ENCODE measurements around the gene HHAT. TPM values are rescaled to one million over a fixed set of nuclear protein-coding genes. Genes with fewer than 3 reads are reported as not detected.

HHAT gene
- total RNA-seq, 1 donor from 2014 or later, result 5.3 TPM

- ATAC-seq (no peak), DNase-seq (no peak)
- Histone ChIP-seq H3K27ac (no peak overlapping the region), H3K27me3 (ENCODE audit: low read depth) (no peaks in the 10 kb centered on the region), H3K4me1 (peaks cover 22% of the 10 kb centered on the region), H3K9me3 (no peaks in the 10 kb centered on the region), H3K36me3 (no peaks in the 10 kb centered on the region), H3K4me3 (no peak overlapping the region)
- no peak for TF ChIP-seq CTCF (IDR thresholded peaks at IDR 0.05)
- intact Hi-C loops (cut with DNase I), result no loop called here
Measured at GRCh38 chr1:210302501-210302900, 26.2 kb upstream of the HHAT start.

GRCh38 chr1:210303391-210303790 is 25.3 kb upstream of the HHAT start:
- Histone ChIP-seq H3K4me1 (peaks cover 22% of the 10 kb centered on the region), H3K4me3 (no peak overlapping the region), H3K27ac (no peak overlapping the region), H3K36me3 (no peaks in the 10 kb centered on the region), H3K27me3 (ENCODE audit: low read depth) (no peaks in the 10 kb centered on the region), H3K9me3 (no peaks in the 10 kb centered on the region)
- intact Hi-C loops (cut with DNase I), result no loop called here
- TF ChIP-seq CTCF (IDR thresholded peaks at IDR 0.05), result no peak
- ATAC-seq (no peak), DNase-seq (no peak)

DNA sequence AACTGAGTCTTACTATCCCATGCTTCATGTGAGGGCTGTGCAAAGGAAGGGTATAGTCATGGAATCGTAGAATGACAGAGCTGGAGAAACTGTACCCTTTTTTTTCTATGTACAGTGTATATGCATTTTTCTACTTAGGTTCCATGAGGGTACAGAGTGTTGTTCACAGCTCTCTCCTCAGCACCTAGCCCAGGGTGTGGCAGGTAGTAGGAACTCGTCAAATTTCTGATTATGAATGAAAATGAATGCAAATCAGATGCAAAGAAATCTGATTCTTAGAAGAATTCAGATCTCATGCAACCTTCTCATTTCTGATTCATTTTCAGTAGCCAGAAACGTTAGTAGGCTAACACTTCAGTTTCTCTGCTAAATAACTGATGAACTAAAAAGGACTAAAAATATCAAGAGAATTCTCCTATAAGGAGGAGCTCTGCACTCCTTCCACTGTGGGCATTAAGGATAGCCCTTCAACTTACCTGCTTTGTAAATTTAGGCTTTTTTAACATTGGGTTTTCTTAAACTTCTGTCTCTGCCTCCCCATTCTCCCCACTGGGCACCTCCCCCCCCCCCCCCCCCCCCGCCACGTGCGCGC is 18.0 kb upstream of the HHAT start:
- no peak for TF ChIP-seq CTCF (IDR thresholded peaks at IDR 0.05)

DNA sequence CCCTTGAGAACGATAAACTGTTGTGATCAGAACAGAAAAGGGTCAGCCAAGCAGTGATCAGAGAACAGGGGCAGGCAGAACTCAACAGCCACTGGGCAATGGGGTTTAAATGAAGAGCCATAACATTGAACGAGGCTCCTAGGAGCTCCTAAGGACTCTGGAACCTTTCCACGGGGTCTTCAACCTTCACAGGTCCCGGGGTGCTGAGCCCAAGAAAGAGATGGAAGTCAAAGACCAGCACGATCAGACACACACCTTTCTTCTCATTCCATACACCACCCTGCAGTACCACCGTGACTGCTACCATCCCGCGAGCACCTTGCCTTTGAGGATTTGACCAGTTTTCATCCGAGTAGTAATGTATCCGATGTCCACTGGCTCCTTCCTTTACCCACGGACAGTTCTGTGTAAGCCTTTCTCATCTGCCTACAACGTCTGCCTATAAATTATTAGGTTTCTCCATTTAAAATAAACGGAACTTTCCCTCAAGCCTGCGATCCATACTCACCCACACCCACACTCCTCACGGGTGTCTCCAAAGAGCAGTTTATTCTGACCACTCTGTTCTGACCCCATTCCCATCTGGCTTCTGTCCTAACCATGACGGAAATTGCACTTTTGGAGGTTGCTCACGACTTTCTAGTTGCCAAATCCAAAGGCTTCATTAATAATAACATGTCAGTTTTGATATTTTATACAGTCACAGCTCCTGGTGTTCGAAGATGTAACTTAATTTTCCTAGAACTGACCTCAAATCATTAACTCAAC is 16.8 kb upstream of the HHAT start:
- Histone ChIP-seq H3K4me1 (peaks cover 8% of the 10 kb centered on the region), H3K27ac (peak overlapping the region; percentile 70), H3K27me3 (ENCODE audit: low read depth) (no peaks in the 10 kb centered on the region), H3K4me3 (peak overlapping the region; percentile 45), H3K36me3 (no peaks in the 10 kb centered on the region), H3K9me3 (no peaks in the 10 kb centered on the region)
- DNase-seq (no peak), ATAC-seq (peak; percentile 29 to 36)
- no peak for TF ChIP-seq CTCF (IDR thresholded peaks at IDR 0.05)
- intact Hi-C loops (cut with DNase I), result loop anchor here (5.0 kb wide), 1 partner anchor 170 kb away; no protein-coding TSS in a partner anchor

More for the DNA sequence above, 18.0 kb upstream of the HHAT start:
- no peak for DNase-seq
- Histone ChIP-seq H3K27ac (peak overlapping the region; percentile 16), H3K4me1 (peaks cover 8% of the 10 kb centered on the region), H3K36me3 (no peaks in the 10 kb centered on the region), H3K27me3 (ENCODE audit: low read depth) (no peaks in the 10 kb centered on the region), H3K4me3 (peak overlapping the region; percentile 45), H3K9me3 (no peaks in the 10 kb centered on the region)
- intact Hi-C loops (cut with DNase I), result loop anchor here (5.0 kb wide), 1 partner anchor 168 kb away; no protein-coding TSS in a partner anchor
- ATAC-seq, result peak in 1 of 2 donors; percentile 18

DNA sequence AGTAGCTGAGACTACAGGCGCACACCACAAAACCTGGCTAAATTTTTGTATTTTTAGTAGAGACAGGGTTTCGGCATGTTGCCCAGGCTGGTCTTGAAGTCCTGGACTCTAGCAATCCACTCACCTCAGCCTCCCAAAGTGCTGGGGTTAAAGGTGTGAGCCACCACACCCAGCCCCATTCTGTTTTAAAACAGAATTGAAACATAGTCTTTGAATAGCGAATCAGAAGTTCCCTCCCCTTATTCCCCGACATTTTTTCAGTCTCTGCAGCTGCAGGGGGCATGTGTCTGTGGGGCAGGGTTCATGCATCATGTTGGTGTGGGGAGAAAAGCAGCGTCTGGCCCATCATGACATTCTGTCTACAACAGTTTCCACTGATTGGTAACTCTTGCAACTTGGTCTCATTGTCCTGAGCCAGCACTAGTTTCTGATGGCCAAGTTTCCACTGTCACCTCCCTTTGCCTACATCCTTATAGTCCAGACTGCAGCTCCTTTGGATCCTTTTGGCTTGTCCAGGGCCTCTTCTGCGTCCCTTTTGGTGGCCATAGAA is 15.6 kb upstream of the HHAT start:
- Histone ChIP-seq H3K27me3 (ENCODE audit: low read depth) (no peaks in the 10 kb centered on the region), H3K4me1 (peaks cover 8% of the 10 kb centered on the region), H3K9me3 (no peaks in the 10 kb centered on the region), H3K4me3 (no peak overlapping the region), H3K36me3 (no peaks in the 10 kb centered on the region), H3K27ac (no peak overlapping the region)
- TF ChIP-seq CTCF (IDR thresholded peaks at IDR 0.05), result no peak
- DNase-seq, result no peak
- no peak for ATAC-seq
- intact Hi-C loops (cut with DNase I), result loop anchor here (5.0 kb wide), 1 partner anchor 171 kb away; no protein-coding TSS in a partner anchor

All from lower lobe of right lung (tissue), 2 donors.